T-helper 2 cell (primary cell): ENCODE measurements around the gene PLA2G7.
"Not testable (repeated sequence)": the region's sequence is repeated elsewhere in the genome, so short reads cannot be mapped to it uniquely, and the experiment has no call there.

Source experiments
- DNase-seq, 5 experiments: peaks; one replicate each; pipeline versions ENCODE4 v3.0.0 to v3.0.0-alpha.2; 2012 to 2022

Gene PLA2G7

DNA sequence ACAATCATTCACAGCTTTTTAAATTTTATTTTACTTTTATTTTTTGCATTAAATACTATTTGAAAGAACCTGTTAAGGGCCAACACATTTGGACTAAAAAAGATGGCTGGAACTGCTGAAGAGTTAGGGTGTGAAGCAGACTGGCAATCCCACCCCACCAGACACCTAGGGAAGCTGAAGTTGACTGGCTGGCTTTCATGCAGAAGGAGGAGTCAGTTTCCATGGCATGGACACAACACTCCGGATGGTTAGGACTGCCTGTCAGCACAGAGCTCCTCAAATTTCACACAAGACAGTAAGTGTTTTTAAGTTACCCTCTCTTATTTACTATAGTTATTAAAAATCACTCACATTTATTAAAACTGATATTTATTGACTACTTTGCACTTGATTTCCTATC lies 11.5 kb upstream of the PLA2G7 start, which contains the start of gene ANKRD66:
Gene ANKRD66 (plus strand): TSS at position 238 of the 400 bp plus-strand sequence. CDS start 5,016 bp downstream, outside the sequence.
- DNase-seq, result no peak

DNA sequence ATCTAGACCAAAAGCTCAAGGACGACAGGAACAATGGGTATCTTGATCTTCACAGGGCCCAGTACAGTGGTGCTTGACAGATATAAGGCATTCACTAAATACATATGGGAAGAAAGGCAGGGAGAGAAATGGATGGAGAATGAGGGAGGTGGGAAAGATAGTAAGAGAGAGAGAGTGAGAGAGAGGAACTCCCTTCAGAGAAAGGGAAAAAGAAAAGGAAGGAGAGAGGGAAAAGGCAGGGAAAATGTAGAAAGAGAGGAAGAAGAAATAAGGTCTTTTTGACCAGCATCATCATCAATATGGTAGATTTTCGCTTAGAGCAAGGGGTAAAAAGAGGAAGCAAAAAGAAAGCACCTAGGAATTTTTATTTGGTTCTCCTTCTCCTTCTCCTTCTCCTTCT lies 10.8 kb upstream of the PLA2G7 start:
- DNase-seq, result no peak

- DNase-seq, result not testable (repeated sequence)
These were observed 9.1 kb upstream of the PLA2G7 start for GRCh38 chr6:46744159-46744725.

- no peak for DNase-seq
These were observed 8.4 kb upstream of the PLA2G7 start for GRCh38 chr6:46743425-46744158.

DNA sequence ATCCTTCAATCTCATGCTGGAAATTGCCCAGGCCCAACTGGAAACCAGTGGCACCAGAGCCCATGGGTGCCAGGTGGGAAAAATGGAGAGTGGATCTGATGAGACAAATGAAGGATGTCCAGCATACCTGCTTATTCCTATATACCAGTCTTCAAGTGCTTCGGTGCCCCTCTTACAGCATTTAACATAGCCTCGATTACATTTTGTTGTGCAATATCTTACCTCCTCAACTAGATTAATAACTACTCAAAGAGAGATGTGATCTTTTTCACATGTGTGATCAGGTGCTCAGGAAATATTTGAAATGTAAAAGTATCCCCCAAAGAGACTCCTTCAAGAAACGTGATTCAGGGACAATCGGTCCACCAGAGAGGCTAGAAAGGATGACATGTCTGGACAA lies 6.7 kb upstream of the PLA2G7 start:
- no peak for DNase-seq

DNA sequence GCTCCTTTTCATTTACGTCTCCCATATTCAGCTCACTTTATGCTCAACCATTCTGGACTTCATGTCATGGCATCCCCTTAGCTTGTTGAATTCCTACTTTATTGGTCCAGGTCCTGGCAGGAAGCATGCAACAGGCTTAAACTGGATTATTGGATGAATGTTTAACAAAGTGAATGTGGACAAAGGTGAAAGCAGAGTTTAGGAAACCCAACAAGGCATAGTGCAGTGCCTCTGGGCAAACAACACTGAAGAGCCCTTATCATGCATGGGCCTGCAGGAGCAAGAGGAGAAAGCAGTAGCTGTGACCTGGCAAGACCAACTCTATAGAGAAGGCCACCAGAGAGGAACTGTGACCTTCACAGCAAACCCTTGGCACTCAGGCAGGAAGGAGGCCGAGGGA lies 6.3 kb upstream of the PLA2G7 start:
- no peak for DNase-seq

DNA sequence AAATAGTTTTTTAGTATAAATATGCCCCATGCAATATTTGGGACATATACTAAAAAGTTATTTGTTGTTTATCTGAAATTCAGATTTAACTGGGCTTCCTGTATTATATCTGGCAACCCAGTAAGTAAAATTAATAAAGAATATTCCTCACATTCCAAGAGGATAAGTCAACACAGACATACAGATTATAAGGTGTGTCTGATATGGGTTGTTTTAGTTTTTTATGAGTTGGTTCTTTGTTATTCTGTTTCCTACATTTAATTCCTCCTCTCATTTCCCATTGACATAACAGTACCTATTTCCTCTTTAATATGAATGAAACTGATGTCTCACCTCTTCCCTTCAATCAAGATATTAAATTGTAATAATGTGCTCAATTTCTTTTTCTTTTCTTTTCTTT lies 1.7 kb upstream of the PLA2G7 start:
- no peak for DNase-seq

- no peak for DNase-seq
These were observed 501 bp upstream of the PLA2G7 start for GRCh38 chr6:46735720-46736031.

DNA sequence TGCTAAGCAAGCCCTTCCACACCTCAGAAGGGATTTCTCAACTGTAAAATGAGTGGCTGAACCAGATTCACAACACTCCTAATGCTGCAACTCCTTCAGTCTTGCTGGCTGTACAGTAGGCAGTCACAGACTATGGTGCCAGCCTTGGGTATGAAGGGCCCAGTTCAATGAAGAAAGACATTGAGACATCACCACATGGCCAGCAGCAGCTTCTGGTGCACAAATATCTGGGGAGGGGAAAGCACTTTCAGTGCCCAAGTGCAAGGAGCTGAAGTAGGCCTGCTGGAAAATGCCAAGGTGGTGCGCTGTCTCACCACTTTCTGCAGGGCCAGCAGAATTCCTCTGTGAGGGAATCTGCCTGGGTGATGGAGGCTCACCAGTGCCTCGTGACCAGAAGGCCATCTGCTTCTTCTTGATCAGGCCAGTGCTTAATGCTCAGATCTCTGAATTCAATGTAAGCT lies 1.8 kb downstream of the PLA2G7 start:
- DNase-seq, result no peak

DNA sequence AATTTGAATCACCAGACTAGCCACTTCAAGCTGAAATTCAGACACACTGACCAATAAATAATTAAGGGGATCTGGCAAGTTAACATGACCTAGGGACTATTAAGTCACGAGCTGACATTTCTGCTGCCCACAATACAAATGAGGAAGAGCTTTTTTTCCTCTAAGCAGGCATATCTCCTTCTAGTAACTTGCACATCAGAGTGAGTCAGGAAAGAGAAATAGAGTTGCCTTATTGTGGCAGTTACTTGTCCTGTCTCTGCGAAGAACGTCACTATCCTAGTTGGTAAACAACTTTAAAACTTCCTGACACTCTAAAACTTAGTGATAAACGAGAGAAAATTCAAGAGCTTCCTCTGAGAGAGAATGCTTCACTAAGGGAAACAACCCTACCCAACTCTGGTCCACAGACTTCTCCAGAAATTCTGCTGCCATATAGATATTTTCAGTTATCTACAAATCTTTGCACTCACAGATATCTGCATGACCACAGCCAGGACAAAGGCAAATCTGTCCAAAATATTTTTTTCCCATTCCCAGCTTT lies 4.2 kb downstream of the PLA2G7 start:
- DNase-seq, result no peak

- no peak for DNase-seq
These were observed 5.3 kb downstream of the PLA2G7 start for GRCh38 chr6:46729787-46730326.

GRCh38 chr6:46720401-46720800 lies 14.8 kb downstream of the PLA2G7 start:
- DNase-seq, result no peak

DNA sequence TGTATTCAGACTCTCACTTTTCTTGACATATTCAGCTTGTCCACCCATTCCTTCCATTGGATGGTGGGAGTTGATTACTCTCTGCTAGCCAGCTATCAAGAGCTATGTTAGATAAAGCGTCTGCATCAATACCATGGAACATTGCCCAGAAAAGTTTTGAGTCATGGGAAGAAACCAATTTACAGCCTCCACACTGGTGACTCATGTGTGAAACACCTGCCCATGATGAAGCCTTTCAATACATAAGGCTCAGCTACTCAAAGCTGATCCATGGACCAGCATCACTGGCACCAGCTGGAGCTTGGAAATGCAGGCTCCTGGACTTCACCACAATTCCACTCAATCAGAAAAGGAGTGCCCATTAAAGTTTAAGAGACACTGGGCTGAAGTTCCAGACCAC lies 16.1 kb downstream of the PLA2G7 start:
- no peak for DNase-seq

DNA sequence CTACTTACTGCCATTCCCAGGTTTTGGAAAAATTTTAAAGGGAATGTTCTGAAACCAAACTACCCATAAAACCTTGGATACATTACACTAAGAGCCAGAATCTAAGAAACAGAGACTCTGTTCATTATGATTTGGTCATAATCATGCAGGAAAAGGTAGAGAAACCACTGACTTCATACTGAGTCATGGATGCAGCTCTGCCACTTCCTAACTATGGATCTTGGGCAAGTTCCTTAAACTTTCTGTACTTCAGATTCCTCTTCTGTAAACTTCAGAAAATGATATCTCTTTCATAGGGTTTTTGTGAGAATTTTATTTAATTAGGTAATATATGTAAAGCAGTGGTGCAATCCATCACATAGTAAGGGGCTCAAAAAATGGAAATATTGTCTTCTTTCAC lies 20.0 kb downstream of the PLA2G7 start:
- DNase-seq, result no peak

- no peak for DNase-seq
These were observed 23.7 kb downstream of the PLA2G7 start for GRCh38 chr6:46711491-46711890.

- DNase-seq, result peak in 1 of 5 experiments; percentile 13
These were observed 28.7 kb downstream of the PLA2G7 start for GRCh38 chr6:46706464-46706863.

DNA sequence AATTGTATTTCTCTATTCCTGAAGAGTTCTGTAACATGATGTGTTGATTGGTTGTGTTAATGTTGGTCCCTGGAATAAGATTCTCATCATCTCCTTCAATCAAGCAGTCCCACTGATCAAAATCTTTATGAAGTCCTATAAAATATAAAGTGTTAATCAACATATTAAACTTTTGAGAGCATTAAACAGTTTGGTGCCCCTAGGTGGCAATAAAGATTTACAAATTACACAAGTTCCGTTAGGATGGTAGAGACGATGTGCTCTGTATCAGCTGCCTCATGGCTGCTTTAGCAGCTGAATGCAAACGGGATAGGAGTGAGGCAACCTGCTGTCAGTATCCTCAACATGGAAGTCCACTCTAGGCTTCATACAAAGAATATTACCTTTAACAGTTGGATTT lies 30.6 kb downstream of the PLA2G7 start:
- peak in 1 of 5 experiments; percentile 16 for DNase-seq

DNA sequence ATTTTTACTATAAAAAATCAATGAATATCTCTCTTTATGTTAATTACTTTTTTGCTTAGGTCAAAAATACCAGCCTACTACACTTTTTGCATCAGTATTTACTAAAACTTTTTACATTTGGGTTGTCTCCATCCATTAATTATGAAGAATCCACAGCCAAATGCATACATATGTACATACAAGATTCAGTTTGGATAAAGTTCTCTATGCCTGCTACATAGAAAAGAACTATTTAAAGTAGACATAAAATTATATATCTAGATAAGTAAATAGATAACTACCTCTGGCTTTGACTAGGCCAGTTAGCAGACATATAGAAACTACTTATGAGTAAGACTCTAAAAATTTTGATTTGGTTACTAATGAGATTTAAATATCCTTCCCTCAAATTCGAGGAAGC lies 35.2 kb downstream of the PLA2G7 start:
- no peak for DNase-seq

- no peak for DNase-seq
These were observed 44.2 kb downstream of the PLA2G7 start for GRCh38 chr6:46690911-46691451.

GRCh38 chr6:46690141-46690755 lies 44.9 kb downstream of the PLA2G7 start:
- no peak for DNase-seq

- DNase-seq, result no peak
These were observed 45.5 kb downstream of the PLA2G7 start for GRCh38 chr6:46689657-46690056.

DNA sequence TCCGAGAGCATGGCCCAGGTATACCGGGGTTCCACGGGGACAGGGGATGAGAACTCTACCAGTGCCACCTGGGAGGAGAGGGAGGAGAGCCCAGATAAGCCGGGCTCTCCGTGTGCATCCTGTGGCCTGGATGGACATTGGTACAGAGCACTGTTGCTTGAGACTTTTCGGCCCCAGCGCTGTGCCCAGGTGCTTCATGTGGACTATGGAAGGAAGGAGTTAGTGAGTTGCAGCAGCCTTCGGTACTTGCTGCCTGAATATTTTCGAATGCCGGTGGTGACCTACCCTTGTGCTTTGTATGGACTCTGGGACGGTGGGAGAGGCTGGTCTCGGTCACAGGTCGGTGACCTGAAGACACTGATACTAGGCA lies 46.2 kb downstream of the PLA2G7 start:
- DNase-seq, result no peak
